22Rv1 (cell line): ENCODE data around the gene ILK.
A peak's percentile ranks its signal among the peaks of the same experiment; 100 is the strongest.

Source experiments
- H3K27ac ChIP-seq: fragments of 450-650 bp; 2 replicates; pipeline ENCODE4 v1.5.1; 2017
- ZFX ChIP-seq: fragments of 450-650 bp; IDR thresholded peaks from 2 replicates; pipeline ENCODE4 v1.6.1; 2017; ENCODE audit warnings: antibody characterized with exemption, borderline replicate concordance
- TF ChIP-seq, protein P1 (sequence below): fragments of 450-650 bp; IDR thresholded peaks from 2 replicates; pipeline ENCODE4 v1.5.1; 2017; ENCODE audit warnings: mild to moderate bottlenecking

The ILK gene

GRCh38 chr11:6601041-6601461 lies 2.5 kb upstream of the ILK start:
- no peak overlapping the region for H3K27ac ChIP-seq
- TF ChIP-seq, protein P1, sequence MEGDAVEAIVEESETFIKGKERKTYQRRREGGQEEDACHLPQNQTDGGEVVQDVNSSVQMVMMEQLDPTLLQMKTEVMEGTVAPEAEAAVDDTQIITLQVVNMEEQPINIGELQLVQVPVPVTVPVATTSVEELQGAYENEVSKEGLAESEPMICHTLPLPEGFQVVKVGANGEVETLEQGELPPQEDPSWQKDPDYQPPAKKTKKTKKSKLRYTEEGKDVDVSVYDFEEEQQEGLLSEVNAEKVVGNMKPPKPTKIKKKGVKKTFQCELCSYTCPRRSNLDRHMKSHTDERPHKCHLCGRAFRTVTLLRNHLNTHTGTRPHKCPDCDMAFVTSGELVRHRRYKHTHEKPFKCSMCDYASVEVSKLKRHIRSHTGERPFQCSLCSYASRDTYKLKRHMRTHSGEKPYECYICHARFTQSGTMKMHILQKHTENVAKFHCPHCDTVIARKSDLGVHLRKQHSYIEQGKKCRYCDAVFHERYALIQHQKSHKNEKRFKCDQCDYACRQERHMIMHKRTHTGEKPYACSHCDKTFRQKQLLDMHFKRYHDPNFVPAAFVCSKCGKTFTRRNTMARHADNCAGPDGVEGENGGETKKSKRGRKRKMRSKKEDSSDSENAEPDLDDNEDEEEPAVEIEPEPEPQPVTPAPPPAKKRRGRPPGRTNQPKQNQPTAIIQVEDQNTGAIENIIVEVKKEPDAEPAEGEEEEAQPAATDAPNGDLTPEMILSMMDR, result no peak
- TF ChIP-seq ZFX, result no peak

GRCh38 chr11:6602096-6602940 lies 1.3 kb upstream of the ILK start:
- TF ChIP-seq, protein P1, result no peak
- TF ChIP-seq ZFX, result no peak
- H3K27ac ChIP-seq, result peak overlapping the region; percentile 62

DNA sequence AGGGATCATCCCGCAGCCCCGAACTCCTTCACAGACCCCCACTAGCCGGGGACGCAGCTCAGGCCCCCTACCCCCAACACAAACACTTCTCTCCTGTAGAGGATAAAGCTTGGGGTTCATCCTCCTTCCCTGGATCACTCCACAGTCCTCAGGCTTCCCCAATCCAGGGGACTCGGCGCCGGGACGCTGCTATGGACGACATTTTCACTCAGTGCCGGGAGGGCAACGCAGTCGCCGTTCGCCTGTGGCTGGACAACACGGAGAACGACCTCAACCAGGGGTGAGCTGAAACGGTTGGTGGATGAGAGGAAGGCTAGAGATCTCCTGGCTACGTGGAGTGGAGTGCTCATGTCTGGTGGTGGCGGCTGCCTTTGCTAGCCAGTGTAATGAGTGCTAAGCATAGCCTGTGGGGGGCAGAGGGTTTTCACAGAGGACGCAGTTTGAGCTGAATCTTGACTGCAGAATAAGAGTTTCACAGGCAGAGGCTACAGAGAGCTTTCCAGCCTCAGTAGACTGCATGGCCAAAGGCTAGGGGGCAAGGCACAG lies 580 bp downstream of the ILK start:
- TF ChIP-seq, protein P1, result no peak; the same call in 1 of the 2 replicates
- no peak for TF ChIP-seq ZFX
- H3K27ac ChIP-seq, result peak overlapping the region; percentile 62

DNA sequence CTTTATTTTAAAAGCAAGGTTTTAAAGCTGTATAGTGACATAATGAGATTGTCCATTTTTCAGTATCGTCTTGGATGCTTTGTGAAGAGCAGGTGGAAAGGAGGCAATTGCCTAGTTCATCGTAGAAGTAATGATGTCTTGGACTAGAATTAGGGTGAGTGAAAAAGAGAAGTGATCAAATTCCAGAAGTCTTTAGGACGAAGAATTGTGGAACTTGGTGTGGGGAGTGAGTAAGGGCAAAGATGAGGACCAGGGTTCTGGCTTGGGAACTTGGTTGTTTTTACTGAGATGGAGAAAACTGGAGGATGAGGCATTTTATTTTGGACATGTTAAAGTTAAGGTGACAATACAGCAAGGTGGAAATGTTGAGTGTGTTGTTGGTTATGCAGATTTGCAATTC lies 1.2 kb downstream of the ILK start:
- peak overlapping the region; percentile 62 for H3K27ac ChIP-seq
- TF ChIP-seq, protein P1, result no peak
- no peak for TF ChIP-seq ZFX

DNA sequence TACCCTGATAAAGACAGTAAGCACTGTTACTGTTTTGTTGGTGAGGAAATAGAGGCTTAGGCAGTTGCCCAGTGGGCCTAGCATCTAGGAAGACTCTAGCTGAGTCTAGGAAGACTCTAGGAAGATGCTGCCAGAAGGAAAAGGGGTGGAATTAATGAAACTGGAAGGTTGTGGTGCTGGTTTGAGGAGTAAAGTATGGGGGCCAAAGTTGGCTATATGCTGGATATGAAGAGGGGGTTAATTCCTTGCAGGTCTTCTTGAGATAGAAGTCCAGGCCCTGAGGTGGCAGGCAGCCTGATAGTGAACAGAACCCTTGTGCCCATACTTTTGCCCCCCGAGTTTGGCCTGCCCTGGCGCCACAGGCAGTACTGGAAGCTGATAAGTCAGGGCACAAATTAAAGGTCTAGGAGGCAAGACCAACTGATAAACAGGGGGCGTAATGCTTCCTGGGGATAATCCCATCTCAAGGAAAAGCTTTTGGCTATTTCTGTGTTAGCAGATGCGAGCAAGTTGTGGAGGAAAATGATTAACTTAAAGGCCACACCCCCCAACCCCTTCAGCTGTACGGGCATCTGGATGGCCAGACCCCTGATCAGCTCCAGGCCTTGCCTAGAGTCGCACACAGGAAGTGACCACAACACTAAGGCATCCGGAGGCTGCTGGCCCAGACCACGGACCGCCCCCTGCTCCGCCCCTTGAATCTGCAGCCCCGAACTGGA lies 3.1 kb downstream of the ILK start:
- peak overlapping the region; percentile 72 for H3K27ac ChIP-seq

DNA sequence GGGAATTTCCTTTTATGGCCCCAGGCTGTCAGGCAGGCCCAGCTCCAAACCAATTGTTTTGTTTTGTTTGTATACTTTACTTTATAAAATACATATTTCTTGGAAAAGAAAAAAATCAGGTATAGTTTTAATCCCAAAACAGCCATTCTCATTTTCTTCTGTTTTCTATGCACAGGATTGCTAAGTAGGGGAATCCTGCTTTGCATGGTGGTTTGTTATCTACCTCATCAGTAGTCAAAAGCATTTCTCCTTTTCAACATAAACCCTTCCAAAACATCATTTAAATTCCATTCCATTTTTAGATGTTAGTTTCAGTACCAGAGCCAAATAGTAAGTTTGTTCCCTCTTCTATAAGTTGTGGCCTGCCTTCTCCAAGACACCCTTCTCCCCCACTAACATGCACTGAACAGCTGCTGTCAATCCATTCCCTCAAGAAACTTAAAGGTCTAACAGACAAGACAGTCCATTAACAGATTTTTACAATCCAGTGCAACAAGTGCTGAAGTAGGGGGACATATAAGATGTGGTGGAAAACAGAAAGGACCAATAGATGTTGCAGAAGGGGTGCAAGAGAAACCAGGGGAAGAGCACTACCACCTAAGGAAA lies 3.7 kb downstream of the ILK start:
- no peak for TF ChIP-seq ZFX
- TF ChIP-seq, protein P1, result no peak
- peak overlapping the region; percentile 72 for H3K27ac ChIP-seq

More for the DNA sequence above, 3.1 kb downstream of the ILK start:
- TF ChIP-seq ZFX, result no peak

- TF ChIP-seq, protein P1, result no peak
- TF ChIP-seq ZFX, result no peak
- peak overlapping the region; percentile 72 for H3K27ac ChIP-seq
Observed at GRCh38 chr11:6608011-6608410, 4.4 kb downstream of the ILK start.
